Inflammatory macrophage treated with lipopolysaccharide for 1 hour (primary cell): ENCODE measurements around the gene ST3GAL3.

Experiments
- DNase-seq, 2 donors: peaks; one replicate each; pipeline ENCODE4 v3.0.0-alpha.2; 2020 to 2022

Gene ST3GAL3

DNA sequence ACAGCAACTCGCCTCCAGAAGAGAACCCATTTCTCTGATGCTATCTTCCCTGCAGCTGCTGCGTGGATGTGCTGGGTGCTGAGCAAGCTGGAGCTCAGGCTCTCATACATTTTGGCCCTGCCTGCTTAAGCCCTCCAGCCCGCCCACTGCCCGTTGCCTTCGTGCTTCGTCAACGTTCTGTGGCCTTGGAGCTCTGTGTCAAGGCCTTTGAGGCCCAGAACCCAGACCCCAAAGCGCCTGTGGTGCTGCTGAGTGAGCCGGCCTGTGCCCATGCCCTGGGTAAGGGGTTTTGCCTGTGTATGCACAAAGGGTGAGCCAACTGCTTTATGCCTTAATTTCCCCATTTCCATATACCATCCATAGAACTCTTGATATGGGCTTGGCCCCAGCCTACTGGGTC lies 263.6 kb downstream of the ST3GAL3 start:
- DNase-seq = no peak

DNA sequence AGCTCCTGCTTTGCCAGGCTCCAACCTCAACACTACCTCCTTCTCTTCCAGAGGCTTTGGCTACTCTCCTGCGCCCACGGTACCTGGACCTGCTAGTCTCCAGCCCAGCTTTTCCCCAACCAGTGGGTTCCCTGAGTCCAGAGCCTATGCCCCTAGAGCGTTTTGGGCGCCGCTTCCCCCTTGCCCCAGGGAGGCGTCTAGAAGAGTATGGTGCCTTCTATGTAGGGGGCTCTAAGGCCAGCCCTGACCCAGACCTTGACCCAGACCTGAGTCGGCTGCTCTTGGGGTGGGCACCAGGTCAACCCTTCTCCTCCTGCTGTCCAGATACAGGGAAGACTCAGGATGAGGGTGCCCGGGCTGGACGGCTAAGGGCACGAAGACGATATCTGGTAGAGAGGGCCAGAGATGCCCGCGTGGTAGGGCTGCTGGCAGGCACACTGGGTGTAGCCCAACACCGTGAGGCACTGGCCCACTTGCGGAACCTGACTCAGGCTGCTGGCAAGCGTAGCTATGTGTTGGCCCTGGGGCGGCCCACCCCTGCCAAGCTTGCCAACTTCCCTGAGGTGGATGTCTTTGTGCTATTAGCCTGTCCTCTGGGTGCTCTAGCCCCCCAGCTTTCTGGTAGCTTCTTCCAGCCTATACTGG lies 264.1 kb downstream of the ST3GAL3 start:
- DNase-seq = no peak

DNA sequence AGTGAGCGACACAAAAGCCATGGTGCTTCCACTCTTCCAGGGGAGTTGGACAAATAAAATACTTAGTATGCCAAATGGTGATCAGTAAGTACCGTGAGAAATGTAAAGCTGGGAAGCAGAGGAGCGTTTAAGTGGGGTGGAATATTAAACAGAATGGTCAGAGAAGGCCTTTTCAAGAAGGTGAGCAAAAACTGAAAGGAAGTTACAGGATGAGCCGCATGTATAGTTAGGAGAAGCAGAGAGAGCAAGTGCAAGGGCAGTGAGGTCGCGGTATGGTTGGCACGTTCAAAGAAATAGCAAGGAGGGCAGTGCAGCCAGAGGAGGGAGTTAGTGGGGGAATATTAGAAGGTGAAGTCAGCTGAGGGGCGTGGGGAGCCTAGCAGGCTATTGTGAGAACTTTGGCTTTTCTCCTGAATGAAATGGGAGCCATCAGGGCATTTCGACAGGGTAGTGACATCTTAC lies 266.7 kb downstream of the ST3GAL3 start:
- no peak for DNase-seq

DNA sequence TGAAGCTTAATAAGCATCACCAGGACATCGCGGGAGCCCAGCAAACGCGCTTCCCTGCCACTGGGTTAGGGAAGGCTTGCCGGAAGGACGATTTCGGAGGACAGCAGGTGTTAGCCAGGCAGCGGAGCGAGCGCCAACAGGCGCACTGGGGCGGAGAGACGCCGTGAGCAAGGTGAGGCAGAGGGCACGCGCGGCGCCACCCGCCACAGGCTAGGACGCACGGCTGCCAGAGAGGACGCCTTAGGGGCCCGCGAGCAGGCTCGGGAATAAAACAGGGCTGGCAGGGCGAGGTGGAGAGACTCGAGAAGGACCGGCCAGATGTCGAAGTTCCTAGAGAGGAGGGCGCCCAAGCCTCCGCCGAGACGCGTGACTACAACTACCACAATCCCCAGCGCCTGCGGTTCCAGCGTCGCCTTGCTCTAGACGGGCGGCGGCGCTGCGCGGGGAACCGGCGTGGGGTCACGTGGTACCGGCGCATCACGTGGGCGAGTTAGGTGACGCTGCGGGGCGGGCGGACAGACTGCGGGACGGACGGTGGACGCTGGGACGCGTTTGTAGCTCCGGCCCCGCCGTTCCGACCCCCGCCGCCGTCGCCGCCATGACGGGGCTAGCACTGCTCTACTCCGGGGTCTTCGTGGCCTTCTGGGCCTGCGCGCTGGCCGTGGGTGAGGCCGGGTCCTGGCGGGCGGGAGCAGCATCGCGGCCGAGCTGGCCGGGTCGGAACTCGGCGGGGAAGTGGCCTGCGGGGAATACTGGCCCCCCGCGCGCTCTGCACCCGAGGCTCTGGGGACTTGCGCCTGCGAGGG lies 267.3 kb downstream of the ST3GAL3 start, which contains the start of gene ATP6V0B:
ATP6V0B (plus strand) TSS at position 518 of the 806 bp plus-strand sequence; CDS start at position 599, 81 bp downstream.
- DNase-seq = peak; percentile 93 to 97

DNA sequence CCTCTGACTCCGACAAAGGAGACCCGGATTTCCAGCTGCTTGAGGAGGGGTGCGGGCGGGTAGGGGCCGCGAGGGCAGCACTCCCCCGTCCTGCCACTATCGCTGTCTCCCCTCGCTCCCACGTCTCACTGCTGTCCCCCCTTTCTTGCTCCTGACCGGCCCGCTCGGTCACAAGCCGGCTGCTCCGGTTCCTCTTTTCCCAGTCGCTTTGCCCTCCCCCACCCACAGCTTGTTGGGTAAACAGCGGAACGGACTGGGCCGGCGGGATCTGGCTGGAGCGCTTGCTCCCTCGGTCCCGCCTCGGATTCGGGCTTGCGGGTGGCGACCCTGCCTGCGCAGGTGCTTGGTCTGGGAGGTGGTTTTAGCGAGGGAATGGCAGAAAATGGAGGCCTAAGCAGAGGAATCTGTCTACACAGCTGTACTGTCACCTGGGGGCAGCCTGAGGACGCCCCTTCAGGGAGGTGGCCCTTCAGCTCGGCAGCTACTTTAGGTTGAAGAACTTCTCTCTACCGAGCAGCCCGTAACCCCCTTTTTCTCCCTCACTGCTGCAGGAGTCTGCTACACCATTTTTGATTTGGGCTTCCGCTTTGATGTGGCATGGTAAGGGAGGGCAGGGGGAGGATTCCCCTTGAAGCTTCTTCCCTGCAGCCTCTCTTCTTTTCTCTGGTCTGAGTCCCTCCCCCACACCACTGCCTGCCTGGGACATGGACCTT lies 268.1 kb downstream of the ST3GAL3 start:
- DNase-seq = peak; percentile 80 to 86

DNA sequence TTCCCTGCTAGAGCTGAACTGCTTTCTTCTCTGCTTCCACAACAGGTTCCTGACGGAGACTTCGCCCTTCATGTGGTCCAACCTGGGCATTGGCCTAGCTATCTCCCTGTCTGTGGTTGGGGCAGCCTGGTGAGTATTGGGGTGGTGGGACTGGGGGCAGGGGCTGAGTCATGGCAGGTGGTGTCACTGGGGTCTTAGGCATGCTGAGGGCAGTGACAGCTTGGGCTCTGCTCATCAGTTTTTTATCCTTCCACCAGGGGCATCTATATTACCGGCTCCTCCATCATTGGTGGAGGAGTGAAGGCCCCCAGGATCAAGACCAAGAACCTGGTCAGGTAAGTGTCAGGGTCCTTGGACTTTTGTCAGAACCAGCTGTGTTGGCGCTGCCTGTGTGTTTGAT lies 268.7 kb downstream of the ST3GAL3 start:
- no peak for DNase-seq

DNA sequence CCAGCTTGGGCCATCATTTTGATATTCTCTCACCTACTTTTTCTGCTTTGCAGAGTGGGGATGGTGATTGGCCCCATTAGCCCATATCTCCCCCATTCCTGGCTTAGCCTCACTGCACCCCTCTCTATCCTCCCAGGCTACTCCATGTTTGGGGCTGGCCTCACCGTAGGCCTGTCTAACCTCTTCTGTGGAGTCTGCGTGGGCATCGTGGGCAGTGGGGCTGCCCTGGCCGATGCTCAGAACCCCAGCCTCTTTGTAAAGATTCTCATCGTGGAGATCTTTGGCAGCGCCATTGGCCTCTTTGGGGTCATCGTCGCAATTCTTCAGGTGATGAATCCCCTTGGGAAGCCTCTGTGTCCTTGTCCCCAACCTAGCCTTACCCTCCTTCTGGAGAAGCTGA lies 269.6 kb downstream of the ST3GAL3 start:
- no peak for DNase-seq

DNA sequence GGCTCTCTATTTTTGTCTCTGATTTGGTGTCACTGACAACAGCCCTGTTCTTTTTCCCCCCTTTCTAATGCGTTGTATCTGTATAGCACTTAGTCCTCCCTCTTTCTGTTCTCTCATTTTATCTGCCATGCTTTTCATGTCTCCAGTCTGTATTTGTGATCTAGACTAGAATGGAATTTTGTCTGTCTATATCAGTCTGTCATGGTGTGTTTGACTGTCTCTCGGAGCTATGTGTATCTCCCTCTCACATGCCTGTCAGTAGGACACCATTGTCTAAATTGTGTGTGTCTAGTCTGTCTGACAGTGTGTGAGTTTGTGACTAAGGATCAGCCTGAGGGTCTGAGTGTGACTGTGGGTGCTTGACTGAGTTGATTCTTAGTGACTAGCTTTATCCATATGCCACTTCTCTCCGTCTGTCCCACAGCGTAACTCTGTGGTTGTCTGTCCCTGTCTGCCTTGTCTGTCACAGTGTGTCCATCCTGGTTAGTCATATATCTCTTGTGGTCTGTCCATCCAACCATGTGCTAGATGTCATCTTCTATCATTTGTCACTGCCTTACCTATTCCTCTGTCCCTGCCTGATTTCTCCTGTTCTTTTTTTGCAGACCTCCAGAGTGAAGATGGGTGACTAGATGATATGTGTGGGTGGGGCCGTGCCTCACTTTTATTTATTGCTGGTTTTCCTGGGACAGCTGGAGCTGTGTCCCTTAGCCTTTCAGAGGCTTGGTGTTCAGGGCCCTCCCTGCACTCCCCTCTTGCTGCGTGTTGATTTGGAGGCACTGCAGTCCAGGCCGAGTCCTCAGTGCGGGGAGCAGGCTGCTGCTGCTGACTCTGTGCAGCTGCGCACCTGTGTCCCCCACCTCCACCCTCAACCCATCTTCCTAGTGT lies 270.3 kb downstream of the ST3GAL3 start:
- DNase-seq = no peak

DNA sequence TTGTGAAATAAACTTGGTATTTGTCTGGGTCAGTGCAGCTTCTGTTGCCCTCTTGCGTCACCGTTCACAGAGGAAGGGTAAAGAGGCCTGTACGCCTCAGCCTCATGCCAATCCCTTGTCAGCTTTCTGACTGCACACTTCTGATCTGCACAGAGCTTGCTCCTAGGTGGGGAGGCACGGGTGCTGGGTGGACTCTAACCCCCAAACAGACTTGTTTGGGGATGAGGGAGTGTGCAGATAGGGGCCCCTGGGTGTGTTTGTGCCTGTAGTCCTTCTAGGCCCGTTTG lies 270.9 kb downstream of the ST3GAL3 start:
- no peak for DNase-seq

DNA sequence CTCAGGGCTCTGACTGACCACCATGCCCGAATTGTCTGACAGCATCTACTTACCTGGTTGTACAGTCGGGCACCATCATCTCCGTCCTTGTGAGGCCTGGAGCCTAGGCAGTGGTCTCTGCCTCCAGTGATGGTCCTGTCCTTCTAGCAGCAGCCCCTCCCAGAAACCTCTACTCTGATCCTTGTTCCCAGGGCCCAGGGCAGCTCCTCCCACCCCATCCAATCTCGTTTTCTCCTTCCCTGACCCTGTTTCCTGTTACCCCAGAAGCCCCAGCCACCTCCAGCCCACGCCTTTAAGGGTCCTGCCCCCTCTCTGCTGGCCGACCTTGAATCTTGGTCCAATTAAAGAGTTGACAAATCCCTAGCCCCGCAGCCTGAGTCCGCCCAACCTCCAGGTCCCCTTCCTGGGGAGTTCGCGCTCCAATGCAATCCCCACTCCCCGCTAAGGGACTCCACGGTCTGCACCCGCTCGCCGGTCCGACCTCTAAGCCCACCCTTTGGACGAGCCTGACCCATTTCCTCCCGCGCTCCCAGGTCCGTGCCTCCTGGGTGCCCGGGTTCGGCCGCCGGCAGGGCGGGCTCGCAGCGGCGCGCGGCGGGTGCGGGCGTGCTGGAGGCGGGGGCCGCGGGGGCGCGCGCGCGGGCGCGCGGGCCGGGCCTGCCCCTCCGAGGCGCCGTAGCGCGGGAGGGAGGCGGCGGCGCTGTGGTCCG lies 271.4 kb downstream of the ST3GAL3 start, which contains the start of gene B4GALT2:
B4GALT2 (plus strand) TSS at position 660 of the 710 bp plus-strand sequence. CDS start 1,951 bp downstream, outside the sequence.
- no peak for DNase-seq

DNA sequence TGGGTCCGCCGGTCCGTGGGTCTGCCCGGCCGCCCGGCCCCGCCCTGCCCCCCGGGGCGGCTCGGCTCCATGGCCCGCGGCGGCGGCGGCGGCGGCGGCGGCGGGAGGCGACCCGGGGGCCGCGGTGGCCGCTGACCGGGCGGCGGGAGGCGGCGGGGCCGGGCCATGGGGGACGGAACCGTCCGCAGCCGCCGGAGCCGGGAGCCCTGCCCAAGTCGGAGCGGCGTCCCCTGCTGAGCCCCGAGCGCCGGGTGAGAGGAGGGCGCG lies 271.9 kb downstream of the ST3GAL3 start:
- DNase-seq = no peak

DNA sequence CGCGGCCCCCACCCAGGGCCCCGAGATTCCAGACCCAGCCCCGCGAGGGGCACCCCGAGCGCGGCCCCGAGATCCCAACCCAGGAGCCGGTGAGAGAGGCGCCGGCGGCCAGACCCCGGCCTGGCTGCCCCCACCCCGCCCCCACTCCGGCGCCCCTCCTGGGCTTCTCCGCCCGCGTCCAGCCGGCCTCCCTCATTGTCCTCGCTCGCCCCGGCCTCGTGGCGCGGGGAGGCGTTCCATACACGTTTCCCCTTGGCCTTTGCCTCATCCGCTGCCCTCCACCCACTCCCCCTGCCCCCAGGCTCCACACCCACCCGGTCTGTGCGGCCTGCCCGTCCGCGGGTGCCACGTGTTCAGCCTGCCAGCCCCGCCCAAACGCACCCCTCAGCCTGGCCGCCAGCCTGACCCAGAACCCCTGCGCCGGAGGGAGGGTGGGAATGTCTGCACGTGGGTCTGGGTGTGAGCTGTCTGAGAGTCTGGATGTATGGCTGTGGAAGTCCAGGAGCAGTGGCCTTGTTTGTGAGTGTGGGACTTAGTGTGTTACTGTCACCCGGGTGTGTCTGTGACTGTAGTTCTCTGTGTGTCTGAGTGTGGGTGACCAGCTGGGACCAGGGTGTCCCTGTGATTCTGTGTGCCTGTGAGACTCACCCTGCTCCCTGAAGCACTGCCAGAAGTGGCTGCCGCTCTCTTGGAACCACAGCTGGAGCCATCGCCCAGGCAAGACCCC lies 272.4 kb downstream of the ST3GAL3 start:
- DNase-seq = peak in 1 of 2 donors; percentile 23

DNA sequence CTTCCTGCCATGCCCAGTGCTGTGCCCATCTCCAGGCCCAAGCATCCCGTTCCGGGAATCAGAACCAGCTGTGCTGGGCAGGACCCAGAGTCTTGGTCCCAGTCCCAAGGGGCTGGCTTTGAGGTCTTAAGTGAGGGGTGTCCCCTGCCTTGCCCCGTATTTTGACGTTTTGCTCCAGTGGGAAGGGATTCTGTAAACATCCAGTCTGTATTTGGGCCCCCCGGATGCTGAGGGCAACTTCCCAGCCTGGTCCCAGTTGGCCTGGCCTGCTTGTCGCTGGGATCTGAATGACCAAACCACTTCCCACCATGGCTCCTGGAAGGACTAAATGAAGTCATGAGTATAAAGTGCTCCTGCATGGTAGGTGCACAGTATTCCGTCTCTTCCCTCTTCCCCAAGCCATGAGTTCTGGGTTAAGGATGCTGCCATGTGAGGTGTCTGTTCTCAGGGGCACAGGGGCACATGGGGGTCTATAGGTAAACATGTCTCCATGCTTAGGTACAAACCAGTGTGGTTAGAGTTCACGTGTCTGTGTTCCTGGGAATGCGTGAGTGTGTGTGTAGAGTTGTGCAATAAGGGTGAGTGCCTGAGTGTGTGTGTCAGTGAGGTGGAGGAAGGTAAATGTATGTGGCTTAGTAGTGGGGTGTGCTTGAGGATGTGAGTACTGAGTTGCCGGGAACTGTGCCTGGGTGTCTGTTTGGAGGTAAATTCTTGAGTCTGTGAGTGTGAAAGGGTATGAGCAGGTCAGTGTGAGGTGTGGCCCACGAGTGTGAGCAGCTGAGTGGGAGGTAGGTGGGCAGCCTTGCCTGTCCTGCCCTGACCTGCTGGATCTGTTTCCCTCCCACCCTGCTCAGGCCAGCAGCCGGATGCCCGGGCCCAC lies 273.2 kb downstream of the ST3GAL3 start:
- DNase-seq = no peak
